SHP77 (cell line): ENCODE data around the gene FHOD3.
"Not testable (repeated sequence)": the region's sequence is repeated elsewhere in the genome, so short reads cannot be mapped to it uniquely, and the experiment has no call there.

Experiments
- DNase-seq, 2 experiments: peaks; one replicate each; lab custom pipeline; 2025; lab: John Stamatoyannopoulos, UW

The FHOD3 gene

GRCh38 chr18:36709315-36709714, 411.8 kb downstream of the FHOD3 start:
- DNase-seq = no peak

- DNase-seq = no peak
These were observed 413.7 kb downstream of the FHOD3 start for GRCh38 chr18:36711014-36711725.

GRCh38 chr18:36711813-36712444, 414.4 kb downstream of the FHOD3 start:
- DNase-seq = no peak

GRCh38 chr18:36714476-36714875, 417.0 kb downstream of the FHOD3 start:
- no peak for DNase-seq

GRCh38 chr18:36717422-36718110, 420.1 kb downstream of the FHOD3 start:
- no peak for DNase-seq

- DNase-seq = no peak
These were observed 421.3 kb downstream of the FHOD3 start for GRCh38 chr18:36718705-36719328.

GRCh38 chr18:36719630-36720029, 422.1 kb downstream of the FHOD3 start:
- no peak for DNase-seq

GRCh38 chr18:36721351-36721750, 423.8 kb downstream of the FHOD3 start:
- DNase-seq = not testable (repeated sequence)

- no peak for DNase-seq
These were observed 426.7 kb downstream of the FHOD3 start for GRCh38 chr18:36724169-36724568.

GRCh38 chr18:36724591-36725001, 427.1 kb downstream of the FHOD3 start:
- no peak for DNase-seq

- DNase-seq = no peak
These were observed 430.8 kb downstream of the FHOD3 start for GRCh38 chr18:36728345-36728744.

GRCh38 chr18:36729197-36729596, 431.7 kb downstream of the FHOD3 start:
- DNase-seq = no peak

- no peak for DNase-seq
These were observed 434.8 kb downstream of the FHOD3 start for GRCh38 chr18:36732264-36732663.

- no peak for DNase-seq
These were observed 435.6 kb downstream of the FHOD3 start for GRCh38 chr18:36733150-36733549.

GRCh38 chr18:36734596-36734995, 437.1 kb downstream of the FHOD3 start:
- no peak for DNase-seq

- no peak for DNase-seq
These were observed 437.6 kb downstream of the FHOD3 start for GRCh38 chr18:36735130-36735529.

- no peak for DNase-seq
These were observed 438.6 kb downstream of the FHOD3 start for GRCh38 chr18:36736094-36736493.

- DNase-seq = no peak
These were observed 439.8 kb downstream of the FHOD3 start for GRCh38 chr18:36737316-36737715.

GRCh38 chr18:36744261-36744876, 446.9 kb downstream of the FHOD3 start:
- no peak for DNase-seq

- DNase-seq = no peak
These were observed 447.9 kb downstream of the FHOD3 start for GRCh38 chr18:36745219-36745975.
